ENCODE data around the gene CLDN11. TPM values are rescaled to one million over a fixed set of nuclear protein-coding genes. Genes with fewer than 3 reads are reported as not detected.

Gene CLDN11
- total and polyA plus RNA-seq, 10 of the 15 experiments (the other 5 are each of a cell fraction or from before 2014, with no cell fraction given) = 0.15 TPM; not detected in 9

DNA sequence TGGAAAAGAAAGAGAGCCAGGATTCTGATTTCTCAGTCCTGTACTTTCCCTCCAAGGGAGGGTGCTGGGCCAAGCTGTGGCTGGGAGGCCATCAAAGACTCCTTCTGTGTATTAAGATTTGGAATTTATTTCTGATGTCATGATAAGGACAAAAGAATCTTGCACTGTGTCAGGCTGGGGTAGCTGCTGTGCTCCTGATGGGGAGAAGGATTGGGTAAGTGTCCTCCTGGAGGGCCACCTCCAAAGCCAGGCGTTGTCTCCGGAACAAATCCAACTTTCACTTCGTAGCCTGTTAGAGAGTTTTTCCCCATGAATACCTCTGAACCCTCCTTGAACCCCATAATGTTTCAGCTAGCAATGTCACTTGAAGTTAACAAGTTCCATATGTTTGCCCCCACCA is 29.9 kb downstream of the CLDN11 start:
- no peaks in the 10 kb centered on the region for H3K36me3 ChIP-seq (ENCODE audit: control insufficient read depth in 2 of 2, insufficient read depth in 2 of 2, low read length in 1 of 2)
- ChIA-PET SMC1A (ENCODE audit: uncharacterized antibody, unreplicated experiment) (interaction anchor here (0.8 kb wide), 1 partner anchor 35 kb away, joined by 3 read pairs; no protein-coding TSS in a partner anchor), CTCF (interaction anchor here (0.5 to 1.6 kb wide), 2 partner anchors 38 to 58 kb away, joined by 3 to 4 read pairs; no protein-coding TSS in a partner anchor), RAD21 (ENCODE audit: unreplicated experiment) (no interaction called here), POLR2A (interaction anchor here (0.5 kb wide), 1 partner anchor 99 kb away, joined by 3 read pairs; no protein-coding TSS in a partner anchor)
- H3K9me3 ChIP-seq (replicated peaks; ENCODE audit: control insufficient read depth, insufficient read depth, low read length) = no peaks in the 10 kb centered on the region
- ATAC-seq (no peak), DNase-seq (ENCODE audit: low read depth, low spot score) (no peak), FAIRE-seq (no peak)
- no peaks in the 10 kb centered on the region for H3K27me3 ChIP-seq (replicated peaks in 1 of 2; ENCODE audit: control insufficient read depth in 2 of 2, insufficient read depth in 2 of 2, low read length in 1 of 2)
- WGBS (ENCODE audit: insufficient coverage, insufficient replicate concordance, low lambda C conversion rate, missing lambda C conversion rate) = 90% methylated on average over 3 of the region's 3 CpGs
- no peak overlapping the region for H3K4me2 ChIP-seq (ENCODE audit: control insufficient read depth, insufficient read depth)
- no peaks in the 10 kb centered on the region for H4K20me1 ChIP-seq (ENCODE audit: control insufficient read depth, insufficient read depth)
- BruUV-seq (replicated peaks) = no TSS peak
- no peak for TF ChIP-seq EED (IDR thresholded peaks at IDR 0.05; ENCODE audit: low read depth)
- TF ChIP-seq, protein P1, sequence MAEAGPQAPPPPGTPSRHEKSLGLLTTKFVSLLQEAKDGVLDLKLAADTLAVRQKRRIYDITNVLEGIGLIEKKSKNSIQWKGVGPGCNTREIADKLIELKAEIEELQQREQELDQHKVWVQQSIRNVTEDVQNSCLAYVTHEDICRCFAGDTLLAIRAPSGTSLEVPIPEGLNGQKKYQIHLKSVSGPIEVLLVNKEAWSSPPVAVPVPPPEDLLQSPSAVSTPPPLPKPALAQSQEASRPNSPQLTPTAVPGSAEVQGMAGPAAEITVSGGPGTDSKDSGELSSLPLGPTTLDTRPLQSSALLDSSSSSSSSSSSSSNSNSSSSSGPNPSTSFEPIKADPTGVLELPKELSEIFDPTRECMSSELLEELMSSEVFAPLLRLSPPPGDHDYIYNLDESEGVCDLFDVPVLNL (IDR thresholded peaks at IDR 0.05; ENCODE audit: low read depth, low read length) = no peak
- no peak for TF ChIP-seq BHLHE40 (IDR thresholded peaks at IDR 0.05; ENCODE audit: borderline replicate concordance in 1 of 2, low read depth in 2 of 2, low read length in 1 of 2)
- no peak overlapping the region for H3K4me3 ChIP-seq
- intact Hi-C loops (cut with micrococcal nuclease; ENCODE audit: unreplicated experiment) = no loop called here
- in situ Hi-C loops (cut with MboI) = no loop called here
- no peak overlapping the region for H3K27ac ChIP-seq (ENCODE audit: control insufficient read depth, insufficient read depth)
- H2AFZ ChIP-seq (ENCODE audit: control insufficient read depth, low read depth, low read length) = no peak overlapping the region
- H3K4me1 ChIP-seq (ENCODE audit: control insufficient read depth, insufficient read depth, low read length) = no peaks in the 10 kb centered on the region
- no peaks in the 10 kb centered on the region for H3K79me2 ChIP-seq (ENCODE audit: control insufficient read depth, insufficient read depth, low read length)
- no peak overlapping the region for H3K9ac ChIP-seq (ENCODE audit: control insufficient read depth, insufficient read depth, low read length)

DNA sequence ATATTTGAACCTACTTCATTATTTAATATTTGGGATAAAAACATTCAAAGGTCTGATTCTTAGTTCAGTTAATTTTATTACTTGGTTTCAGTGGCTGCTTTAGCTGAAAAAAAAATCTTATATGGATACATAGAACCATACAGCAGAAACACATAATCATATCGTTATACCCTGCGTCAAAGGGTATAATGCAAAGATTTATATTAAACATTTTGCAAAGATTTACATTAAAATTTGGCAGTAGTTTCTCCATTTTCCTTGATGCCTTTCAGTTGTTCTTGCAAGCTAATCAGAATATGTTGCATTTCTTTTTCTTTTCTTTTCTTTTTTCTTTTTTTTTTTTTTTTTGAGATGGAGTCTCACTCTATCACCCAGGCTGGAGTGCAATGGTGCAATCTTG is 31.4 kb downstream of the CLDN11 start:
- TF ChIP-seq E2F8 (IDR thresholded peaks at IDR 0.05; ENCODE audit: low read depth, partially characterized antibody) = no peak
- no peak for TF ChIP-seq RUNX3 (IDR thresholded peaks at IDR 0.05; ENCODE audit: low read length)
- no peak for TF ChIP-seq NFYA (IDR thresholded peaks at IDR 0.05; ENCODE audit: borderline replicate concordance, low read depth, low read length)
- TF ChIP-seq, protein P2, sequence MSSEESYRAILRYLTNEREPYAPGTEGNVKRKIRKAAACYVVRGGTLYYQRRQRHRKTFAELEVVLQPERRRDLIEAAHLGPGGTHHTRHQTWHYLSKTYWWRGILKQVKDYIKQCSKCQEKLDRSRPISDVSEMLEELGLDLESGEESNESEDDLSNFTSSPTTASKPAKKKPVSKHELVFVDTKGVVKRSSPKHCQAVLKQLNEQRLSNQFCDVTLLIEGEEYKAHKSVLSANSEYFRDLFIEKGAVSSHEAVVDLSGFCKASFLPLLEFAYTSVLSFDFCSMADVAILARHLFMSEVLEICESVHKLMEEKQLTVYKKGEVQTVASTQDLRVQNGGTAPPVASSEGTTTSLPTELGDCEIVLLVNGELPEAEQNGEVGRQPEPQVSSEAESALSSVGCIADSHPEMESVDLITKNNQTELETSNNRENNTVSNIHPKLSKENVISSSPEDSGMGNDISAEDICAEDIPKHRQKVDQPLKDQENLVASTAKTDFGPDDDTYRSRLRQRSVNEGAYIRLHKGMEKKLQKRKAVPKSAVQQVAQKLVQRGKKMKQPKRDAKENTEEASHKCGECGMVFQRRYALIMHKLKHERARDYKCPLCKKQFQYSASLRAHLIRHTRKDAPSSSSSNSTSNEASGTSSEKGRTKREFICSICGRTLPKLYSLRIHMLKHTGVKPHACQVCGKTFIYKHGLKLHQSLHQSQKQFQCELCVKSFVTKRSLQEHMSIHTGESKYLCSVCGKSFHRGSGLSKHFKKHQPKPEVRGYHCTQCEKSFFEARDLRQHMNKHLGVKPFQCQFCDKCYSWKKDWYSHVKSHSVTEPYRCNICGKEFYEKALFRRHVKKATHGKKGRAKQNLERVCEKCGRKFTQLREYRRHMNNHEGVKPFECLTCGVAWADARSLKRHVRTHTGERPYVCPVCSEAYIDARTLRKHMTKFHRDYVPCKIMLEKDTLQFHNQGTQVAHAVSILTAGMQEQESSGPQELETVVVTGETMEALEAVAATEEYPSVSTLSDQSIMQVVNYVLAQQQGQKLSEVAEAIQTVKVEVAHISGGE (CRISPR knock-in tag; IDR thresholded peaks at IDR 0.05) = no peak
- POLR2A ChIA-PET = no interaction called here
- no peak overlapping the region for H2AFZ ChIP-seq (ENCODE audit: control insufficient read depth, low read depth, low read length)
- H3K36me3 ChIP-seq (ENCODE audit: control insufficient read depth in 2 of 2, insufficient read depth in 2 of 2, low read length in 1 of 2) = no peaks in the 10 kb centered on the region
- no peak overlapping the region for H3K4me3 ChIP-seq
- H3K4me2 ChIP-seq (ENCODE audit: control insufficient read depth, insufficient read depth) = no peak overlapping the region
- no peaks in the 10 kb centered on the region for H3K4me1 ChIP-seq (ENCODE audit: control insufficient read depth, insufficient read depth, low read length)
- FAIRE-seq (no peak), ATAC-seq (no peak), DNase-seq (ENCODE audit: low read depth, low spot score) (no peak)
- peaks cover 0 to 2% of the 10 kb centered on the region in 2 experiments; a peak in 1 of 4 replicates for H3K27me3 ChIP-seq (replicated peaks in 1 of 2; ENCODE audit: control insufficient read depth in 2 of 2, insufficient read depth in 2 of 2, low read length in 1 of 2)
- intact Hi-C loops (cut with micrococcal nuclease; ENCODE audit: unreplicated experiment) = no loop called here
- SMC1A ChIA-PET (ENCODE audit: uncharacterized antibody, unreplicated experiment) = interaction anchor here (0.8 to 0.9 kb wide), 2 partner anchors 15 to 139 kb away, joined by 3 read pairs; no protein-coding TSS in a partner anchor
- BruUV-seq (replicated peaks) = no TSS peak
- 75% methylated on average over 2 of the region's 2 CpGs for WGBS (ENCODE audit: insufficient coverage, insufficient replicate concordance, low lambda C conversion rate, missing lambda C conversion rate)
- no peaks in the 10 kb centered on the region for H3K79me2 ChIP-seq (ENCODE audit: control insufficient read depth, insufficient read depth, low read length)
- in situ Hi-C loops (cut with MboI) = no loop called here
- H3K9me3 ChIP-seq (replicated peaks; ENCODE audit: control insufficient read depth, insufficient read depth, low read length) = no peaks in the 10 kb centered on the region
- H3K9ac ChIP-seq (ENCODE audit: control insufficient read depth, insufficient read depth, low read length) = no peak overlapping the region
- CTCF ChIA-PET = interaction anchor here (1.3 to 1.6 kb wide), 2 partner anchors 36 to 39 kb away, joined by 3 read pairs; no protein-coding TSS in a partner anchor
- no peaks in the 10 kb centered on the region for H4K20me1 ChIP-seq (ENCODE audit: control insufficient read depth, insufficient read depth)
- no peak overlapping the region for H3K27ac ChIP-seq (ENCODE audit: control insufficient read depth, insufficient read depth)
- RAD21 ChIA-PET (ENCODE audit: unreplicated experiment) = interaction anchor here (0.6 kb wide), 1 partner anchor 148 kb away, joined by 3 read pairs; no protein-coding TSS in a partner anchor
